Measurements from ENCODE around the gene NPHP4. TPM values are rescaled to one million over a fixed set of nuclear protein-coding genes. Genes with fewer than 3 reads are reported as not detected.

The NPHP4 gene
- polyA plus RNA-seq, 1 of the 3 experiments (the other 2 are of a cell fraction), result 7.0 TPM

DNA sequence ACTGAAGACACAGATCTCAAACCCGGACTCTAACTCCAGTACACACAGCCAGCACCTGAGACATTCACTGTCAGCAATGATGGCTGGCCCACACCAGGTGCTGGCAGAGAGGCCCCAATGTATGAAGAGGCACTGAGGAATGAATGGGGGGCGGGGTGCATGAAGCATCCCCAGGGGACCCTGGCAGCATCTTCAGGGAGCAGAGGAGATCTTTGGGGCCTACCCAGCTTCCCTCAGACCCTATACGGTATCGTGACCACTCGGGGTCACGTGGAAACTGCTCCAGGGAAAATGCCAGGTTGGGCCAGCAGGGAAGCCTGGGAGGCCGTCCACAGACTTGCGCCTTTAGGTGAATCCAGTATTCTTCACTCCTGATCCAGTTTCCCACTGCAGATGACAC, 84.3 kb downstream of the NPHP4 start:
- POLR2A ChIA-PET, result no interaction called here
- no peaks in the 10 kb centered on the region for H3K27me3 ChIP-seq (ENCODE audit: insufficient read depth)
- no peaks in the 10 kb centered on the region for H3K9me2 ChIP-seq
- CTCF ChIA-PET, result interaction anchor here (1.4 to 5.2 kb wide), 4 partner anchors 9 to 398 kb away, joined by 3 to 44 read pairs (median 4); no protein-coding TSS in a partner anchor
- no peak overlapping the region for H3K4me3 ChIP-seq (ENCODE audit: low read depth in 2 of 2, low read length in 1 of 2)
- TF ChIP-seq RCOR1 (IDR thresholded peaks at IDR 0.05; ENCODE audit: low read length) (no peak), FOSL2 (IDR thresholded peaks at IDR 0.05; ENCODE audit: borderline replicate concordance, low read depth) (no peak), EP300 (IDR thresholded peaks at IDR 0.05; ENCODE audit: borderline replicate concordance in 1 of 2, low read depth in 1 of 2, low read length in 1 of 2) (no peak), YY1 (IDR thresholded peaks at IDR 0.05; ENCODE audit: low read depth) (no peak), NRF1 (IDR thresholded peaks at IDR 0.05; ENCODE audit: low read depth, low read length) (no peak), SMC3 (IDR thresholded peaks at IDR 0.05; ENCODE audit: low read depth, low read length) (no peak)
- no peaks in the 10 kb centered on the region for H3F3A ChIP-seq (replicated peaks; ENCODE audit: insufficient read depth)
- WGBS (ENCODE audit: low lambda C conversion rate), result 80% methylated on average over 1 of the region's 8 CpGs
- no peaks in the 10 kb centered on the region for H4K20me1 ChIP-seq (ENCODE audit: insufficient read depth)
- no peak overlapping the region for H3K4me2 ChIP-seq
- no peaks in the 10 kb centered on the region for H3K9me3 ChIP-seq
- H3K79me2 ChIP-seq (ENCODE audit: insufficient read depth), result no peaks in the 10 kb centered on the region
- no peak overlapping the region for H3K27ac ChIP-seq (ENCODE audit: low read depth in 2 of 2, low read length in 1 of 2)
- H3K36me3 ChIP-seq (replicated peaks in 1 of 2; ENCODE audit: control insufficient read depth in 1 of 2, insufficient read depth in 2 of 2, low read length in 1 of 2), result peaks cover 0 to 19% of the 10 kb centered on the region in 2 experiments
- no peak overlapping the region for H3K9ac ChIP-seq
- no peaks in the 10 kb centered on the region; a peak in 1 of 4 replicates for H3K4me1 ChIP-seq (ENCODE audit: control insufficient read depth in 1 of 2, insufficient read depth in 2 of 2, low read depth in 1 of 2, low read length in 1 of 2)
- DNase-seq, result no peak
- H2AFZ ChIP-seq (ENCODE audit: low read depth), result no peak overlapping the region

DNA sequence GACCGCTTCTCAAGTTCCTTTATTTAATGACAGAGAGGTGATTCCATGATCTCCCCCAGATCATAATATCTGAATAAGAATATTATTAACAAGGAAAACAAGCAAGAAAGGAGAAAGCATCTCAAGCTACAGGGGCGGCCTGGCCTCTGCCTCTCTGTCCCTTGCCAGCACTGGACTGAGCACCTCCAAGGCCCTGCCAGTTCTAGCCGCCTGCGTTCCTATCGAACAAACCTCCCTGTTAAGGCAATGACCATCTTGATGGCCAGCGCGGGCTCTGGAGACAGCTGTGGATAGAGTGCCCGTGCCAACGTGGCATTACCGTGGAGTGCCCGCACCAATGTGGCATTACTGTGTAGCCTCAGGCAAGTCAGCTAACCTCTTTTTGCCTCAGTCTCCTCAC, 84.8 kb downstream of the NPHP4 start:
- H3K9ac ChIP-seq, result no peak overlapping the region
- no peaks in the 10 kb centered on the region for H3K9me2 ChIP-seq
- ChIA-PET POLR2A (no interaction called here), CTCF (interaction anchor here (1.4 to 5.2 kb wide), 4 partner anchors 9 to 397 kb away, joined by 3 to 44 read pairs (median 4); no protein-coding TSS in a partner anchor)
- H4K20me1 ChIP-seq (ENCODE audit: insufficient read depth), result no peaks in the 10 kb centered on the region
- H3K79me2 ChIP-seq (ENCODE audit: insufficient read depth), result no peaks in the 10 kb centered on the region
- H3F3A ChIP-seq (replicated peaks; ENCODE audit: insufficient read depth), result no peaks in the 10 kb centered on the region
- no peak for TF ChIP-seq MEF2A (IDR thresholded peaks at IDR 0.05; ENCODE audit: borderline replicate concordance, low read depth)
- TF ChIP-seq, protein P1, sequence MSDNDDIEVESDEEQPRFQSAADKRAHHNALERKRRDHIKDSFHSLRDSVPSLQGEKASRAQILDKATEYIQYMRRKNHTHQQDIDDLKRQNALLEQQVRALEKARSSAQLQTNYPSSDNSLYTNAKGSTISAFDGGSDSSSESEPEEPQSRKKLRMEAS (IDR thresholded peaks at IDR 0.05; ENCODE audit: low read depth), result no peak
- TF ChIP-seq, protein P2, sequence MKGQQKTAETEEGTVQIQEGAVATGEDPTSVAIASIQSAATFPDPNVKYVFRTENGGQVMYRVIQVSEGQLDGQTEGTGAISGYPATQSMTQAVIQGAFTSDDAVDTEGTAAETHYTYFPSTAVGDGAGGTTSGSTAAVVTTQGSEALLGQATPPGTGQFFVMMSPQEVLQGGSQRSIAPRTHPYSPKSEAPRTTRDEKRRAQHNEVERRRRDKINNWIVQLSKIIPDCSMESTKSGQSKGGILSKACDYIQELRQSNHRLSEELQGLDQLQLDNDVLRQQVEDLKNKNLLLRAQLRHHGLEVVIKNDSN (IDR thresholded peaks at IDR 0.05; ENCODE audit: borderline replicate concordance, low read depth), result no peak
- no peak for TF ChIP-seq TEAD4 (IDR thresholded peaks at IDR 0.05; ENCODE audit: borderline replicate concordance, insufficient read depth)
- no peak for TF ChIP-seq RCOR1 (IDR thresholded peaks at IDR 0.05; ENCODE audit: low read length)
- no peak for TF ChIP-seq JUND (IDR thresholded peaks at IDR 0.05)
- no peak for TF ChIP-seq GABPA (IDR thresholded peaks at IDR 0.05; ENCODE audit: low read depth)
- TF ChIP-seq, protein P3, sequence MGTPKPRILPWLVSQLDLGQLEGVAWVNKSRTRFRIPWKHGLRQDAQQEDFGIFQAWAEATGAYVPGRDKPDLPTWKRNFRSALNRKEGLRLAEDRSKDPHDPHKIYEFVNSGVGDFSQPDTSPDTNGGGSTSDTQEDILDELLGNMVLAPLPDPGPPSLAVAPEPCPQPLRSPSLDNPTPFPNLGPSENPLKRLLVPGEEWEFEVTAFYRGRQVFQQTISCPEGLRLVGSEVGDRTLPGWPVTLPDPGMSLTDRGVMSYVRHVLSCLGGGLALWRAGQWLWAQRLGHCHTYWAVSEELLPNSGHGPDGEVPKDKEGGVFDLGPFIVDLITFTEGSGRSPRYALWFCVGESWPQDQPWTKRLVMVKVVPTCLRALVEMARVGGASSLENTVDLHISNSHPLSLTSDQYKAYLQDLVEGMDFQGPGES (IDR thresholded peaks at IDR 0.05; ENCODE audit: low read depth, low read length), result no peak
- no peak for TF ChIP-seq RAD21 (IDR thresholded peaks at IDR 0.05; ENCODE audit: low read length)
- no peak for TF ChIP-seq ELF1 (IDR thresholded peaks at IDR 0.05)
- no peak for TF ChIP-seq TAF1 (IDR thresholded peaks at IDR 0.05; ENCODE audit: borderline replicate concordance, low read depth, low read length)
- 95% methylated on average over 11 of the region's 11 CpGs for WGBS (ENCODE audit: low lambda C conversion rate)
- no peak overlapping the region for H3K4me2 ChIP-seq
- DNase-seq, result no peak
- peaks cover 0 to 19% of the 10 kb centered on the region in 2 experiments for H3K36me3 ChIP-seq (replicated peaks in 1 of 2; ENCODE audit: control insufficient read depth in 1 of 2, insufficient read depth in 2 of 2, low read length in 1 of 2)
- H3K4me3 ChIP-seq (ENCODE audit: low read depth in 2 of 2, low read length in 1 of 2), result no peak overlapping the region
- H3K9me3 ChIP-seq, result no peaks in the 10 kb centered on the region
- no peaks in the 10 kb centered on the region; a peak in 1 of 4 replicates for H3K4me1 ChIP-seq (ENCODE audit: control insufficient read depth in 1 of 2, insufficient read depth in 2 of 2, low read depth in 1 of 2, low read length in 1 of 2)
- no peaks in the 10 kb centered on the region for H3K27me3 ChIP-seq (ENCODE audit: insufficient read depth)
- H2AFZ ChIP-seq (ENCODE audit: low read depth), result no peak overlapping the region
- no peak overlapping the region for H3K27ac ChIP-seq (ENCODE audit: low read depth in 2 of 2, low read length in 1 of 2)
